Suprapubic skin (tissue), 3 donors: ENCODE results near the gene CHST11.

Source experiments
- EP300 ChIP-seq: sonication (generic); formaldehyde crosslinking; IDR thresholded peaks from one replicate; pipeline ENCODE4 v1.6.1; 2017; ENCODE audit warnings: antibody characterized with exemption
- TF ChIP-seq, protein P1 (sequence below), 2 donors: fragments of 200-600 bp in 1 of 2; fragments of 450-650 bp in 1 of 2; sonication (generic) in 1 of 2; IDR thresholded peaks; one replicate each; pipeline ENCODE4 v1.5.1; 2016 to 2019; ENCODE audit warnings: antibody characterized with exemption in 2 of 2, mild to moderate bottlenecking in 1 of 2, moderate library complexity in 1 of 2

GRCh38 chr12:104723895-104724294, 267.1 kb downstream of the CHST11 start:
- TF ChIP-seq, protein P1, sequence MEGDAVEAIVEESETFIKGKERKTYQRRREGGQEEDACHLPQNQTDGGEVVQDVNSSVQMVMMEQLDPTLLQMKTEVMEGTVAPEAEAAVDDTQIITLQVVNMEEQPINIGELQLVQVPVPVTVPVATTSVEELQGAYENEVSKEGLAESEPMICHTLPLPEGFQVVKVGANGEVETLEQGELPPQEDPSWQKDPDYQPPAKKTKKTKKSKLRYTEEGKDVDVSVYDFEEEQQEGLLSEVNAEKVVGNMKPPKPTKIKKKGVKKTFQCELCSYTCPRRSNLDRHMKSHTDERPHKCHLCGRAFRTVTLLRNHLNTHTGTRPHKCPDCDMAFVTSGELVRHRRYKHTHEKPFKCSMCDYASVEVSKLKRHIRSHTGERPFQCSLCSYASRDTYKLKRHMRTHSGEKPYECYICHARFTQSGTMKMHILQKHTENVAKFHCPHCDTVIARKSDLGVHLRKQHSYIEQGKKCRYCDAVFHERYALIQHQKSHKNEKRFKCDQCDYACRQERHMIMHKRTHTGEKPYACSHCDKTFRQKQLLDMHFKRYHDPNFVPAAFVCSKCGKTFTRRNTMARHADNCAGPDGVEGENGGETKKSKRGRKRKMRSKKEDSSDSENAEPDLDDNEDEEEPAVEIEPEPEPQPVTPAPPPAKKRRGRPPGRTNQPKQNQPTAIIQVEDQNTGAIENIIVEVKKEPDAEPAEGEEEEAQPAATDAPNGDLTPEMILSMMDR (IDR thresholded peaks at IDR 0.05), result no peak
- no peak for TF ChIP-seq EP300
